ENCODE data around the gene ACTR3C.
"Not testable (repeated sequence)": the region's sequence is repeated elsewhere in the genome, so short reads cannot be mapped to it uniquely, and the experiment has no call there.

ACTR3C gene

DNA sequence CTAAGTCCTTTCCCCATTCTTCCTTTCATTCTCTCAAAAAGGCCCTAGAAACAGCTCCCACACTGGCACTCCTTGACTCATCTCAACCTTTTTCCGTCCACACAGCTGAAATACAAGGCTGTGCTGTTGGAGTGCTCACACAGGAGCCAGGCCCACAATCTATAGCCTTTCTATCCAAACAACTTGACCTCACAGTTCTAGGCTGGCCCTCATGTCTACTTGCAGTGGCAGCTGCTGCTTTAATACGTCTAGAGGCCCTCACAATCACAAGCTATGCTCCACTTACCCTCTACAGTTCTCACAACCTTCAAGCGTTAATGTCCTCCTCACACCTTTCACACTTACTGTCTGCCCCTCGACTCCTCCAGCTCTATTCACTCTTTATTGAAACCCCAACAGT, 12.2 kb downstream of the ACTR3C start:
- no peak for DNase-seq

DNA sequence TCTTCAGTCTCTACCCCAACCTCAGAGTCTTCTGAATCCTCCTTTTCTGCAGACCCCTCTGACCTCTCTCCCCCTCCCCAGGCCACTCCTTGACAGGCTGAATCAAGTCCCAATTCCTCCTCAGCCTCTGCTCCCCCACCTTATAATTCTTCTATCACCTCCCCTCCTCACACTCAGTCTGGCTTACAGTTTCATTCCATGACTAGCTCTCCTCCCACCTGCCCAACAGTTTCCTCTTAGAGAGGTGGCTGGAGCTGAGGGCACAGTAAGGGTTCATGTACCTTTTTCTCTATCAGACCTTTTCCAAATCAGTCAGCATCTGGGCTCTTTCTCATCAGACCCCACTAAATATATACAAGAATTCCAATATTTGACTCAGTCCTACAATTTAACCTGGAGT, 14.8 kb downstream of the ACTR3C start:
- no peak for DNase-seq

DNA sequence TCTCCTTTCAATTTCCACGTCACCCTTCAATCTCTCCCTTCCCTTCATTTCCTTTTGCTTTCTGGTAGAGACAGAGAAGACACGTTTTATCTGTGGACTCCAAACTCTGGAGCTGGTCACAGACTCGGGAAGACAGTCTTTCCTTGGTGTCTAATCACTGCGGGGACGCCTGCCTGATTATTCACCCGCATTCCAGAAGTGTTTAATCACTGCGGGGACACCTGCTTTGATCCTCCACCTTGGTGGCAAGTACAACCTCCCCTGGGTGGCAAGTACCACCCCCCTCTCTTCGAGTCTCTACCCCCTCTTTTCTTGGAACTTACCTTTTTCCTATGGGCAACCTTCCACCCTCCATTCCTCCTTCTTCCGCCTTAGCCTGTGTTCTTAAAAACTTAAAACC, 15.4 kb downstream of the ACTR3C start:
- DNase-seq = no peak

DNA sequence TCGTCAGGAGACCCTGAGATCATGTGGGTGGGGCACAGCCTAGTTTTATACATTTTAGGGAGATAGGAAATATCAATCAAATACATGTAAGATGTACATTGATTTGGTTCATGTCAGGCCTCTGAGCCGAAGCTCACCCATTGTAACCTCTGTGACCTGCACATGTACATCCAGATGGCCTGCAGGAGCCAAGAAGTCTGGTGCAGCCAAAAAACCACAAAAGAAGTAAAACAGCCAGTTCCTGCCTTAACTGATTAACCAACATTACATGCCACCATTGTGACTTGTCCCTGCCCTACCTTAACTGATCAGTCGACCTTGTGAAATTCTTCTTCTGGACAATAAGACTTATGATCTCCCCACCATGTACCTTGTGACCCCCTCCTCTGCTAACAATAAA, 16.2 kb downstream of the ACTR3C start:
- no peak for DNase-seq

DNA sequence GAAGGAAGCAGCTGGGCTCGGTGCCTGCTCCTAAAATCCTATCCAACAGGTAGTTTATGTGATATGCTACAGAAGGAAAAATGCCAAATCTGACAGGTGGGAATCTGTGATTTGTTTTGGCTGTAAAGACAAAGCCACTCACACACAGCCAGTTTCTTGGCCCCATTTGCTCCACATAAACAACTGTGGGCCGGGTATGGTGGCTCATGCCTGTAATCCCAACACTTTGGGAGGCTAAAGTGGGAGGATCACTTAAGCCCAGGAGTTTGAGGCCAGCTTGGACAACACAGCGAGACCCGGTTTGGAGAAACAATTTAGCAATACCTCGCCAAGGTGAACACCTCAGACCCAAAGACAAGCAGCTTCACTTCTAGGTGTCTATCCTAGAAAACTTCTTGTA, 17.0 kb downstream of the ACTR3C start:
- DNase-seq = not testable (repeated sequence)

DNA sequence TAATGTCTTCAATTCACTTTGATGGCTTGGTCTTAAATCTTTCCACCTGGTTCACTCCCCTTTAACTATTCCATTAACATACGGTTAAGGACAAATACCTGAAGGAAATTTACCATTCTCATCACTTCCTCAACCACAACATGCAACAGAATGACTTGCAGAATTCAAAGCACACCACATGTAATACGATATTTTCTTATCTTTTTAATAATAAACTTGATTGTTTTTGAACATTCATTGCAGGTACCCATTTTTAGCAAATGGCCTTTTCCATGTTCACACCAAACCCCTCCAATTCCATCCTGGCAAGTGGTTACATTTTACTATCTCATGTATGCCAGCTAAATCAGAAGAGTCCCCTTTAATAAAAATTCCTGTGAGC, 17.5 kb downstream of the ACTR3C start:
- DNase-seq = not testable (repeated sequence)

DNA sequence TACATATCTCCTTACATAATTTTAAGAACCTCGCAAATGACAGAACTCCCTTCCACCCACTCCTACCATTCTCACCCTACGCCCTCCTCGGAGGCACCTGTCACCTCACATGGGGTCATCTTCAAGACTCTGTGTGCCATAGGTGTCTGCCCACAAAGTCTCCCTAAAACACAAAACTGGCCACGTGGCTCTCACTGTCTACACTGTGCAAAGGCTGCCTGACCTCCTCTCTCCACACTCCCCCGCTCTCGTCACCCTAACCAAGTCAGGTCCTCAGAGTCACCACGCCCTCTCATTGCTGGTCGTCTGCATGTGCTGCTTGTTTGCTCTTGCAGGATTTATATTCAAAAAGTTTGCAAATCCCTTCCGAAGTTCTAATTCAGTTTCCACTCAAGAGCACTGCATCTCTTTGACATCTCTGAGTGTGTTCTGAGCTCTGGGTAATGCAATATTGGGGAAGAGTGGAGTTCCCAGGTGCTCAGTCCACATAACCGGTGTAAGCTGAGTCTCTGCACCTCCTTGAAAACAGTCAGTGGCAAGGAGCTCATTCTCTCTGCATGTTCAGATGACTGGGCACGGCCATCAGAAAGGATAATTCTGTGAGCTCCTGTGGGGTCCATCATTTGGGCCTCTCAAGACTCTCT, 18.0 kb downstream of the ACTR3C start:
- DNase-seq = not testable (repeated sequence)

DNA sequence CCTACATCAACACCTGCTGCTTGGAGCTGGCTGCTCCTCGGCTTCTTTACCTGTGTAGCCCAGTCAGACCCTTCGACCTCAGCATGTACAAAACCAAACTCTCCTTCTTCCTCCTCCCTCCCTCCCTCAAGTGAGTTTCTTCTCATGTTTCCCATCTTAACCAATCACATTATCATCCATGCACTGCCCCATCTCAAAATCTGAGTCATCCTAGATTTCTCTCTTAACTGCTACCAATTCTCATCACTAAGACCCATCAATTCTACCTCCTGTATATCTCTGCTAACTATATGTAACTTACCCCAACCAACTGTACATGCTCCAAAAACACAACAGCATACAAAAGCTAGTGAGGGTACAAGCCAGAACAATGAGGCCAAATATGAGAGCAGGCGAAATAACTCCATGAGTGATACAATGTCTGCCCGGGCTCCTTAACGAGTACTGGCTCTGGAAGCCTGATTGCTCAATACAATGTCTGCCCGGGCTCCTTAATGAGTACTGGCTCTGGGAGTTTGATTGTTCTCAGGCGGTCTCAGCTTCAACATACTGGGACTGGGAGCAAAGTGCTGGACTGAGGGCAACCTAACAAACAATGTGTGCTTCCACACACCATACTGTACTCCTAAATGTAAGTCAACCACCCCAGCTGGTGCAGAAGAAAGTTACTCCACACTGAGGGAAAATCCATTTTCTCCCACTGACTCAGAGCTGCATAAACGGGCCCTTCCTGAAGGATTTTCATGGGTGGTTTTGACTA, 18.7 kb downstream of the ACTR3C start:
- DNase-seq = not testable (repeated sequence)

DNA sequence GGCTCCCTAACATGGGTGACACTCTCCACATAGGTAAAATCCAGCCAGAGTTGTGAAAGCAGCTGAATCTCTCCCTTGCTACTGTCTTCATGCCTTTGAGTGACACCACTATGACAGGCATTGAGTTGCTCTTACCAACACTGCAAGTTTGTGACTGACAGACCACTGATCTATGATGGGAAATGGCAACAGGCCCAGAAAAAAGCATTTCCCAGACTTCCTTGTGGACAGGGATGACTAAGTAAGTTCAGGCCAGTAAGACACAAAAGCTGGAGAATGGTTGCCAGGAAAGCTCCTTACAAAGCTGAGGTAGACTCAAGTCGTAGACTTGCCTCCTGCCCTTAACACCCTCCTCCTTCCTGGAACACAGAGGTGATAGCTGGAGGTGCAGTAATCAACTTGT, 20.4 kb downstream of the ACTR3C start:
- not testable (repeated sequence) for DNase-seq

DNA sequence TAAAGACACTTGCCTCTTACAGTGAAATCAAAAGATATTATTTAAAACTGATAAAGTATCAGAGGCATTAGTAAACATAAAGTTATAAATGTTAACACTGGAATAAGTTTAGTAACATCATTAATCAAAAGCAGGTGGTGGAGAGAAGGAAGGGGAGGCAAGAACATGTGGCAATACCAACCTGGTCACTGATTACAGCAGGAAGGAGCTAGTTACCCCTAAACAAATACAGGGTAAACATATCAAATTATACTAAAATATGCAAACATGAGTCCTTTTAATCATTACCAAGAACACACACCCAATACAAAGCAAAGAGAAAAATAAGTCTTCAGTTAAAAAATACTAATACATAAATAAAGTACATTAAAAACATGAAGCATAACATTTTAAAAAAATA, 25.4 kb downstream of the ACTR3C start:
- not testable (repeated sequence) for DNase-seq

DNA sequence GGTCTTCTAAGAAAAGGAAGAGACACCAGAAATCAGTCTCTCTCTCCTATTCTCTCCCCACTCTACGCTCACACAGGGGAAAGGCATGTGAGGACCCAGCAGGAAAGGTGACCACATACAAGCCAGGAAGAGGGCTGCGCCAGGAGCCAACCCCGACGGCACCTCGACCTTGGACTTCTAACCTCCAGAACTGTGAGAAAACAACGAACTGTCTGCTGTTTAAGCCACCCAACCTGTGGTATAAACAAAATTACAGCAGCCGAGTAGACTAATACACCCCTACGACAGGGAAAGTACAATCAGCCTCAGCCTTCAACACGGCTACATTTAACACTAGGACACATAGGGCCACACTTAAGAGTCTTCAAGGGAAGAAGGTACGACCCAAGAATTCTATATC, 26.5 kb downstream of the ACTR3C start:
- not testable (repeated sequence) for DNase-seq

DNA sequence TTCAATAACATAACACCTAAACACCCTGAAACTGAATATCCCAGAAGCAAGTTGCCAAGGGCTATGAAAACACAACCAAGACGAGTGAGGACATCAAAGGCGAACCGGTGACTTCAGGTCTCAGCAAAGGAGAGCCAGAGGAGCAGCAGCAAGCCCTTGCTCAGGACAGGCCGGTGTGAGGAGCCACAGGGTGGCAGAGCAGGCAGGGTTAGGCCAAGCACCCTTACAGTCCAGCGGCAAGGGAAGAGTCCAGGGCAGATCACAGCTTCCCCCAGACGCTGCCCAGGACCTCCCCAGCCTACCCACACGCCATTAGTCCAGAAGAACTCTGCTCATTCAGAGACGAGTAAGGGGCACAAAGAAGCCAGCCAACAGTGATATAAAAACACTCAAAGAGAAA, 27.7 kb downstream of the ACTR3C start:
- DNase-seq = not testable (repeated sequence)

DNA sequence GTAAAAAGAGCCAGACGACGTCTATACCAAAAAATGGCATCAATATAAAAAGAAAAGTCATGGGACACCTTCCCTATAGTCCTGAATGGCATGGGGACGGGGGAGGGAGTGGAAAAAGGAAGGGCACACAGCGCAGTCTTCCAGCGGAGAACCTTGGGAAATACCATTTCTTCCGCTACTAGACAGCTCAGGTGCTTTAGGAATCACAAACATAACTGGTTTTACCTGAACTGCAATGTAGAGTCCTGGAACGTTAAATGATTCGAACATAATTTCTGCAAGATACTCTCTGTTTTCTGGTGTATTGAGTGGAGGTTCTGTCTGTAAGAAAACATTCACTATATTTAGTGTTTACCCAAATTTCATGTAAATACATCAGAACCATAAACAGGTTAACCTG, 28.3 kb downstream of the ACTR3C start:
- not testable (repeated sequence) for DNase-seq

DNA sequence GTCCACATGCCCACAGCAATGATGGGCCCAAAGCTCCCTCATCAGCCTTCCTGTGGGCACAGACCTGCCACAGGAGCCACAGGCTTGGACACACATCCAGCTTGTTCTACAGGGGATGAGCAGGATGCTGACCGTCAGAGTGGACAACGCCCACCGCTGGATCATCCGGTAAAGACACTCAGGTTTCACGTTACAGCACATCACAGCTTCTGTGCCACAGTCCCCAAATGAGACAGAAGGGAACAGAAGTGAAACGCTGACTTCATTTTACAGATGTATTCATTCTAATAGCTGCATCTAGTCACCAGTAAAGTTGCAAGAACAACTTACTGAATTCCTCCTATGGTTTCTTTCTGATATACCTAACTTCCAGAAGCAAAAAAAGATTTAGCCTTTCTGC, 33.0 kb downstream of the ACTR3C start:
- DNase-seq = not testable (repeated sequence)

DNA sequence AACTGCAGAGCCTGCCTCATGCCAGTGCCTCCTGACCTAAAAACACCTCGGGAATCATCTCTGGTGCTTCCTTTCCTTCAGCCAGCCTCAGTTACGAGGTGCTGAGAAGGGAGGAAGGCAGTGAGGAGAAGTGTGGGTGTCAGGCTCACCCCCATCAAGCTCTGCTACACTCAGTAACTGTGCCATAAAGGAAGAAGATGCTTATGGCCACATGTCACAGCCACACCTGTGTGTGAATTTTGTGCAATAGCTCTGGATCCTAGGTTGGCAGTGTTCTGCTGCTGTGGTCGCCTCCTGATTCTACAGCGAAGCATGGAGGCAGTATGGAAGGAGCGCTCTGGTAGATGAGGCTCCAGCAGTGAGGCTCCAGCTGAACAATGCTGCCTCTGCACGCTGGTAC, 34.5 kb downstream of the ACTR3C start:
- not testable (repeated sequence) for DNase-seq

DNA sequence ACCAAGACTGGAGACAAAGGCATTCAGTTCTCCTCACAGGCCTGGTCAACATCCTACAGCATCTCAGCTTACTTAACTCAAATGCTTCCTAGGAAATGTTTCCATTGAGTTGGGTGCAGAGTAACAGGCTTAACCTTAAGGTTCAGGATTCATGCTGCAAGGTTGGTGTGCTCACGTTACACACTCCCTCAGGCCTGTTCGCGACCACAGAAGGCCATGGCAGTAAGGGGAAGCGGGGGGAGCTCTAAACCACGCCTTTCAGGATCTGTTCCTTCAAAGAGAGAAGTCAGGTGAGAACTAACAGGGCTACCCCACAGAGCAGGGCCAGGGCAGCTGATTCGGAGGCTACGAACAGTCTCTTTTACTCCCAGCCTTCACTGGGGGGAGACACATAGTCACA, 35.5 kb downstream of the ACTR3C start:
- DNase-seq = not testable (repeated sequence)

DNA sequence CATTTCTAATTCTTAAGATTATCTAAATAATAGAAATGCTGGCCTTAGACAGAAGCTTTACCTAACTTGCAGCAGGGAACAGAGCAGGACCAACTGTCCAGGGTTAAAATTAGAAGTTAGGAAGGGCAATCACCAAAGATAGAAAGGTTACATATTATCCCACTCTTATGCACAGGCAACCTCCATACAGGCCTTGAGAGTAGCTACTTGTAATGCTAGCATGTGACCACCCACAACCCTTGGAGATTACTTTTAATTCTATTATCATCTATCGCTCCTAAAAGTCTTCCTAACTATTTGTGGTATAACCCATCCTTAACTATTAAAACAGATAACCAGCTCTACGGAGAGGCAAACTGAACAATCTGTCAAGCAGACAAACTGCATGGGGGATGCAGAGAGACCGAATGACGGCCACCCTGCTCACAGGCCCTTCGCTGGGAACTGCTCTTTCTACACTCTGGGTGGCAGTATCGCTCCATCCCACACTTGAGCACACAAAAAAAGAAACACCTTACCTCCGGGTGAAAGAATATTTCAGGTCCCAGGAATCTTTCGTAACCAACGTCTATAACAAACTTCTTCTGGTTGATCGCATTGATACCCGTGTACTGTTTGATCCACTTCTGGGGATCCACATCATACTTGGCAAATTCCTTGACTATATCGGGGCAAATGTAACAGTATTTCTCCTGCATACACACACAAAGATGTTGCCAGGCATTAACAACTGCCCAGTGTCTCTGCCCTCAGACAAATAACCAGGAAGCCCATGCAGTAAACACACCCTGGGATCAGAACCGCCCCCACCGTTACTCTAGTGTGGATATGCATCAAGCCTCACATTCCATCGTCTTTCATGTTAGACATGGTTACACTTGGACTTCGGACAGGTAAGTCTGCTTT, 37.2 kb downstream of the ACTR3C start:
- peak; percentile 66 for DNase-seq

DNA sequence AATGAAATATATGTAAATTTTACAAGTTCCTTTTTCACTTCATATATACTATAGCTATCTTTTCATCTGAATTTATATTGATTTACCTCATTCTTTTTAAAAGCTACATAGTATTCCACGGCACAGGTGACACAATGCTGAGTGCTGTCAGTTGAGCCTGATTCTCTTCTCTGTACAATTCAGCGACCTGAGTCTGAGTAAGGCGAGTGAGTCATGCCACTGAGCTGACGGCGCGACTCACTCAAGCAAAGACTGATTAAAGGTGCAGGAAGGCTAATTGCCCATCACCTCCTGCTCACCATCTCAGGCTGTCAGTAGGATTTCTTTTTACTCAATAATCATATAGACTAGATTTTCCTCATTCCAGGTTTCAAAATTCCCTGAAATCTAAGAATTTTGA, 39.7 kb downstream of the ACTR3C start:
- not testable (repeated sequence) for DNase-seq

DNA sequence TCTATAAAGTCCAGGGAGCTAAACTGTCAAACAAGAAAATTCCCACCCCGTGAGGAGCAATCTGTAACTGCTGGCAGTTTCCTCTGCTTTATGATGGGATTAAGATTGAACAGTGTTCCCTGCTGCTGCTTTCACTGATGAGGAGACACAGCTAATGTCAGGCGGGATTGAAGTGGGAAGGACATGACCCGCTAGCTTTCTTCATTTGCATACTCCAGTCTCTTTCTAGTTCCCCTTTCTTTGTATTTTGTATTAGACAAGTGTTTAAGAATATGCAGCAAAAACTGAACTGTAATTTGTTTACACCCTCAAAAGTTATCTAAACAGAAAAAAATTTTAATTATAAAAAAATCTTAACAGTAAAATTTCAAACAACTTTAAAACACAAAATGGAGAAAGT, 40.2 kb downstream of the ACTR3C start:
- DNase-seq = not testable (repeated sequence)

DNA sequence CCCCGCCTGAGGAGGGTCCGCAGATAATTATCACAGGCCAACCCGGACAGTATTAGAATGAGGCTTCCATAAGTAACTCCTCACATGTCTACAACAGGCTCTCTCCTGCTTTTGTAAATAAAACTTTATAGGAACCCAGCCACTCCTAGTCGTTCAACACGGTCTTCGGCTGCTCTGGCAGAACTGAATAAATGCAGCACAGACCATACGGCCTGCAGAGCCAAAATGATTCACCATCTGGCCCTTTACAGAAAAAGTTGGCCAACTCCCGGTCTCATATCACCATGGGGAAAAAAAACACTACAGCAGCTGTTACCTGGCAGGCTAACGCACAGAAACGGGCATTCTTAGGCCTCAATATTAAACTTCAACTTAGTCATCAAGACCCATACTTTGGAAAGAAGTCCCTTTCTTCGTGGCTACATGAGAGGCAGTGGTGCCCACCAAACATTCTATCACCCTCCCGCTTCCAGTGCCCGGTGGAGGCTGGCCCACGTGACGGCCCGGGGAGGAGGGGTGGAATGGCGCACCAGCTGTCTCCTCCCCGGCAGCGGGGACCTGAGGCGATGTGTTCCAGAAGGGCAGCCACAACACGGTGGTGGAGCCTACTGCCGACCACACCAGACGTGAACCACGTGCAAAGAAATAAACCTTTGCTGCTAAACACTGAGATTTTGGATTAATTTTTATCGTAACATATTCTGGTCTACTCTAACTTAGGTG, 41.5 kb downstream of the ACTR3C start:
- not testable (repeated sequence) for DNase-seq

DNA sequence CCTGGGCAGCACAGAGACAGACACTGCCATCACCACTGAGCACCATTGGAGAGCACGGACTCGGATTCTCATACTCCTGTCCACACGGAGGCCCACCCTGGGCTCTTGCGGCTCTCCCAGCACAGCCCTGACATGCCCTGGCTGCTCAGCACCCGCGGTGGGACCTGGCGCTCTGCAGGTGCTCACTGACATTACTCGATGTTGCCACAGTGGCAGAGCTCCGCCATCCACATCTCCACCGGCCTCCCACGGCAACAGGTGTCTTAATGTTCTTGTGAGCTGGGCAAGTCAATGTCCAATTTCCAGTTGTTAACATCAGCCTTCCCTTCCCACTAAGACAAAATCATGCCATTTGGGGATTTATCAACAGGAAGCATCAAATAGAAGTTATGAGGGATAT, 45.0 kb downstream of the ACTR3C start:
- not testable (repeated sequence) for DNase-seq

DNA sequence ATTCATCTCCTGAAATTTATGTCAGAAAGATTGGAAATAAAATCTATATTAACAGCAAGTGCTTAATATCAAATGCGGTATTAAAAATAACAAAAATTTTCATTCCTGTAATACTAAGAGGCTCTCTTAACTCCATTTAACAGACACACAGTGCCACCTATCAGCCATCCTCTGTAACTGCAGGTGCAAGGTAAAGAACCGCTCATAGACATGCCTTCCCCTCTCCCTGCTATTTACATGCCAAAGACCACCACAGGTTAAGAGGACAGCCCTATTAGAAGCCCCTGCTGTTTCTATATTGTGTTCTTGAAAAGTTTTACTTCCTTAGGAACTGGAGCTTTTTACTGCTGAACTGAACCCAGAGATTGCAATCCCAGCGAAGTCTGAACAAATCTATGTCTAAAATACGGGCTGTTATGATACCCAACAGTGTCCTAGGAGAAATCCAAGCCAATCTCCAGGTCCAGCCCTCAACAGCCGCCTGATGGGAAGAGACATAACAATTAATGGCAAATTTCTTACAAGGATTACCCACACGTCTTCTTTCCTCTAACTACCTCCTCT, 47.1 kb downstream of the ACTR3C start:
- DNase-seq = peak; percentile 67

Data from activated effector memory CD4-positive, alpha-beta T cell treated with anti-CD3 and anti-CD28 coated beads, Interleukin-2, amount 50 U/mL, for 16 hours (primary cell).